GM18907 (cell line): ENCODE measurements around the gene TMEM167A.

ENCODE experiments used
- ATAC-seq: cut with Tn5 transposase; IDR thresholded peaks from one replicate; pipeline ENCODE4 v1.9.1; 2021; ENCODE audit warnings: mild to moderate bottlenecking, moderate library complexity; ENCODE audit not compliant: unreplicated experiment

TMEM167A gene

GRCh38 chr5:83035373-83036100 is 41.7 kb downstream of the TMEM167A start:
- ATAC-seq = no peak

- no peak for ATAC-seq
Measured at GRCh38 chr5:83034528-83035207, 42.5 kb downstream of the TMEM167A start.

DNA sequence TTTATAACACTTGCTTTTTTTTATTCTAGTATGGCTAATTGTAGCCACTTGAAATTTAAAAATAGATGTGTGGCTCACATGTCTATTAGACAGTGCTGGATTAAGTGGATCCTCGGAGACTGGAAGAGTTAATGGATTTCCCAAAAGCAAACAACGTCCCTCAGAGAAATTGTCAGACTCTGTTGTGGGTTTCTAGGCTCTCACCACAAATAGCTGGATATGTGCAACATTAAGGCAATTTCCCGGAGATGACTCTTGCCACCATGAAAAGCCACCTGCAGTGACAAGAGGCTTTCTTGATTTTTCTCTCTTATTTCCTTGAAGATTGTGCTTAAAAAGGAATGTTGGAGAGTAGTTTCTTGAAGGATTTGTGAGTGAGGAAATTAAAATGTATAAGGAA is 43.2 kb downstream of the TMEM167A start:
- no peak for ATAC-seq

DNA sequence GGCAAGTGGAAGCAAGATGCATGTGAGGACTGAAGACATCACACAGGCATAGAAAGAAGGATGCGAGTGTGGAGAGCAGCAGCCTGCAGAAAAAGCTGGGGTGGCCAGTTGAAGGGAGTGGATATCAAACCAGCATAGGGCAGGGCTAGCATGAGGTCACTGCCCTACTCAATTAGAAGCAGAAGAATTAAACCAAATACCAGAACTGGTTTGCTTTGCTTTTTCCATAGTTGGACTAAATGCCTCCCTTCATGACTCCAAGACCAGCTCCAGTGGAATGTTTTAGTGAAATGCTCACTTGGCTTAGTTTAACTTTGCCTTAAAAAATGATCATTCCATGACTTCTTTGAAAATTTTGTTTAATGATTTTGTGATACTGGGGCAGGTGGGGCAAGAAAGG is 45.8 kb downstream of the TMEM167A start:
- ATAC-seq = no peak

- ATAC-seq = no peak
Measured at GRCh38 chr5:83029912-83030311, 47.3 kb downstream of the TMEM167A start.

DNA sequence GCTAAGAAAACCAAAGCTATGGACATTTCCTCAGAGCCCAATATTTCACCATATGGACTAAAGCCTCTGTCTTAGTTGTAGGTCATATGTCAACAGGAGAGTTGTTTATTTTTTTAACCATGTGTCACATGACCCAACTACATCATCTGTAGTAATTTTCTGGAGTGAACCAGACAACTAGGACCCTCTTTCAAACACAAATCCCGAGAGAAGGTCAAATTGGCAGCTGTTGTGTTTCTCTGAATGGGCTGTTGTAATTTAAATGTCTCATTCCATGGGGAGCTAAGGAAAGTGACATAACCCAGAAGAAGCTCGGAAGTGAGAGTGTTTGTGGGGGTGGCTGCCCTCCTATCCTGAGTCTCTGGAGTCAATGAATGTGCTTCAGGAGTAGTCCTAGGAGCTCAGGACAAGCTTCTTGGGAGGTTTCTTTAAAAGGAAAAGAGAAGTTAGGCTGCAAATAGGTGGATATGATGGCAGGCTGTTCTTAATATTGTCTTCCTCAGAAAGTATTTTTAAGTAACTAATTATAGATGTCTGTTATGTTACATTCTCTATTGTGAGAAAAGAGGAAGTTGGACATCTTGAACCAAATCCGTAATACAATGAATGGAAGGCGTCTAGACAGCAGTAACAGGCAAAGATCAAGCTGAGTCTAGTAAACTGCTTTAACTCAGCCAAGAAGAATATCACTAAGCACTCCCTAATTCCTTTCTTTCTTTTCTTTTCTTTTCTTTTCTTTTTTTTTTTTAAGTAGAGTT is 50.1 kb downstream of the TMEM167A start:
- ATAC-seq = peak; percentile 81

DNA sequence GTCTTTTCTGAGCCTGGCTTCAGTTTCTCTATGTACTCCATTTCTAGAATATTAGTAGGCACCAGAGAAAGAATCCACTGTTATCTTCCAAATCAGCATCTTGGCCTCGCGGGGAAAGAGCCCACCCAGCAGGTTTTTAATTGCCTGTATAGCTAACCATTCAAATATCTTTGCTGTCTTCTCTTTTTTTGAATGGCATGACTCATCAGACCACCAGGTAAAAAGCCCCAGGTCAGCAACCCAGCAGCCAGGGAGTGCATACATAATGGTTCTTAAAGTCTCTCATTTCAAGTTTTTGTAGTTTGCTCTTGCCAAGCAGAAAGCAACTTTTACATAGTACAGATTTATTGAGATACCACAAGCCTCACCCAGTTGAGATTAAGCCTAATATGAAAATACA is 50.7 kb downstream of the TMEM167A start:
- ATAC-seq = peak; percentile 60

DNA sequence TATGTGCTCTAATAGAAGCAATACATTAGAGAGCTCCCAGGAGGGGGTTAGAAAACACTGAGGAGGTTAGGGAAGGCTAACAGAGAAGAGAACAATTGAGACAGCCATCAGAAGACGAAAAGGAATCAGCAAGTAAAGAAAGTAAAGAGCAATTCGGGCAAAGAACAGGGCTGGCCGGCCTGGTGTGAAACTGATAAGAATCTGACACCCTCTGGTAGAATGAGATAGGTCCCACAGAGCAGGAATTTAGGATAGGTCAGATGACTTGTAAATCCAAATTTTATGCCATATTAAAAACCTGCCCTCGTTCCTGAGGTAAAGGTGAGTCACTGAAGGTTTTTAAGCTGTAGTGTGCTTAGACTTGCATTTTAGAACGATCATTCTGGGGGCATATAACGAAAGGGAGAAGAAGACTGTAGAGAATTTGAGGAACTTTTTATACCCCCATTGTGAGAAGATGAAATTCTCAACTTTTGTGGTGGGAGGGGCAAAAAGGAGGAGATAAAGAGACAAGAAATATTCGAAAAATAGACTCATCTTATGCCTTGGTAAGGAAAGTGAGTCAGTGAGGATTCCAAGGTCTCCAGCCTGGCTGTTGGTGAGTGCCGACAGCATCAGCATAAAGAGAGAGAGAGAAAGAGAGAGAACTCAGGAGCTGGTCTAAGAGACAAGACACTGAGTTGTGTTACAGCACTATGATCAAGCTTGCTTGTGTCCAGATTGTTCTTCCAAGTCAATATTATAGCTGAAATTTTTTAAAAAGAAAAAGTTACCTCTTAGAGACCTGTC is 51.3 kb downstream of the TMEM167A start:
- no peak for ATAC-seq

- ATAC-seq = no peak
Measured at GRCh38 chr5:83022334-83022733, 54.9 kb downstream of the TMEM167A start.

- no peak for ATAC-seq
Measured at GRCh38 chr5:83015676-83016075, 61.5 kb downstream of the TMEM167A start.

DNA sequence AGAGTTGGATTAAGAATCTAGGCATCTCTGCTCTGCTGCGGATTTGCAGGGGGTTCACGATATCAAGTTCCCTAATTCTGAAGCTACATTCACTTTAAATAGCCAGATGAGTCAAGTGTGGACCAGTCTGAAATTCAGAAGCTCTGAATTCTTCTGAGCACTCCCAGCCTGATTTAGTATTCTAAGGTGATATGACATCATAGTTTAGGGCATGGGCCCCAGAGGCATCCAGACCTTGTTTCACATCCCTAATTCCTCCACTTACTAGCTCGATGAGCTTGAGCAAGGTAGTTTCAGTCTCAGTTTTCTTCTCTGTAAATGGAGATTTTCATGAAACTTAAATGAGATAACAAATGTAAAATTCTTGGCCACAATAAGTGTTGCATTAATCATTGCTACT is 65.2 kb downstream of the TMEM167A start:
- peak; percentile 100 for ATAC-seq

DNA sequence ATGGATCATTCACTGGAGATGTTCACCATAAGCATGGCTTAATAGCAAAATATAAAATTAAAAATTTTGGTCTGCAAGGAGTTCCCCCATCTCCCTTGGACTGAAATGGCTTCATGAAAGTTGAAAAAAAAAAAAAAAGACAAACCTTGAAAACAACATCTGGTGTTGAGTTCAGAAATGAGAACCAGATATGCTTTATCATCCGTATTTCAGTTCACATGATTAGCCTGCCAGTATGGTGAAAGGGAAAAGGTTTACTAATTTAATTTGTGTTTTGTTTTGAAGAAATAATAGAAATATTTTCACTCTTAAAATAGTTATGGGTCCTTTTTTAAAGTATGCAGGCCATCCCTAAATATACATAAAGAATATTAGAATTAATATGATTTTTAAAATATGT is 67.8 kb downstream of the TMEM167A start:
- no peak for ATAC-seq

- no peak for ATAC-seq
Measured at GRCh38 chr5:83007755-83008154, 69.4 kb downstream of the TMEM167A start.

- no peak for ATAC-seq
Measured at GRCh38 chr5:83006683-83007283, 70.4 kb downstream of the TMEM167A start.

GRCh38 chr5:83003791-83004190 is 73.4 kb downstream of the TMEM167A start:
- no peak for ATAC-seq
